ENCODE data around the gene BICC1.

GRCh38 chr10:58662314-58662713 is 149.6 kb downstream of the BICC1 start:
- TF ChIP-seq GATA2 (IDR thresholded peaks at IDR 0.05; ENCODE audit: low read depth, low read length): no peak
- no peak for TF ChIP-seq GATA3 (IDR thresholded peaks at IDR 0.05; ENCODE audit: low read depth, low read length)
